Breast epithelium (tissue), 4 donors: Measurements from ENCODE around the gene HELZ2. TPM values are rescaled to one million over a fixed set of nuclear protein-coding genes. Genes with fewer than 3 reads are reported as not detected.
"Not testable (repeated sequence)": the region's sequence is repeated elsewhere in the genome, so short reads cannot be mapped to it uniquely, and the experiment has no call there.

Source experiments
- DNase-seq, 2 donors: peaks; one replicate each; pipeline ENCODE4 v3.0.0-alpha.2; 2019; ENCODE audit warnings: low spot score in 2 of 2
- H3K27ac ChIP-seq, 2 donors: fragments of 200-600 bp; sonication (generic) in 1 of 2; one replicate each; pipeline ENCODE4 v1.5.1; 2016 to 2019; ENCODE audit warnings: mild to moderate bottlenecking in 1 of 2
- H3K27me3 ChIP-seq, 2 donors: fragments of 200-600 bp; sonication (generic) in 1 of 2; one replicate each; pipeline versions ENCODE4 v1.5.1 to v1.6.0; 2017 to 2019; ENCODE audit warnings: control low read depth in 1 of 2, mild to moderate bottlenecking in 1 of 2
- H3K36me3 ChIP-seq: fragments of 200-600 bp; one replicate; pipeline ENCODE4 v1.5.1; 2019
- H3K4me1 ChIP-seq, 2 donors: fragments of 200-600 bp; sonication (generic); one replicate each; pipeline ENCODE4 v1.5.1; 2016 to 2019; ENCODE audit warnings: control low read depth in 1 of 2
- H3K4me3 ChIP-seq, 3 donors: fragments of 200-600 bp; sonication (generic); 1 replicate in 2 of 3; 2 replicates in 1 of 3; pipeline ENCODE4 v1.5.1; 2016 to 2019; ENCODE audit warnings: mild to moderate bottlenecking in 3 of 3, moderate library complexity in 2 of 3
- H3K9me3 ChIP-seq, 2 donors: fragments of 200-600 bp; sonication (generic) in 1 of 2; one replicate each; pipeline ENCODE4 v1.5.1; 2016 to 2019; ENCODE audit warnings: control low read depth in 1 of 2
- POLR2A ChIP-seq: fragments of 450-650 bp; IDR thresholded peaks from one replicate; pipeline ENCODE4 v1.6.1; 2016; ENCODE audit warnings: antibody characterized with exemption, mild to moderate bottlenecking, moderate library complexity
- POLR2AphosphoS5 ChIP-seq, 3 donors: sonication (generic); formaldehyde crosslinking; IDR thresholded peaks; one replicate each; pipeline ENCODE4 v1.6.1; 2017; ENCODE audit warnings: antibody characterized with exemption in 3 of 3
- intact Hi-C: fragments of 100-400 bp; cut with DNase I; formaldehyde crosslinking; loops from one replicate; pipeline ENCODE4 v1.15.1; 2023; ENCODE audit warnings: low total_unique reads
- total RNA-seq, 3 donors: library from RNA; depleted of rRNA; stranded (reverse); fragments of >200 nt; gene quantifications; one replicate each; pipeline ENCODE4 v1.1.0, GENCODE V29; 2016
- TF ChIP-seq, protein P1 (sequence below), 3 donors: fragments of 450-650 bp; IDR thresholded peaks; one replicate each; pipeline ENCODE4 v1.5.1; 2016 to 2017; ENCODE audit warnings: antibody characterized with exemption in 3 of 3, mild to moderate bottlenecking in 3 of 3, moderate library complexity in 3 of 3

Gene HELZ2
- total RNA-seq, 3 donors from 2014 or later, result 9.9 to 22.6 (median 20.3) TPM

DNA sequence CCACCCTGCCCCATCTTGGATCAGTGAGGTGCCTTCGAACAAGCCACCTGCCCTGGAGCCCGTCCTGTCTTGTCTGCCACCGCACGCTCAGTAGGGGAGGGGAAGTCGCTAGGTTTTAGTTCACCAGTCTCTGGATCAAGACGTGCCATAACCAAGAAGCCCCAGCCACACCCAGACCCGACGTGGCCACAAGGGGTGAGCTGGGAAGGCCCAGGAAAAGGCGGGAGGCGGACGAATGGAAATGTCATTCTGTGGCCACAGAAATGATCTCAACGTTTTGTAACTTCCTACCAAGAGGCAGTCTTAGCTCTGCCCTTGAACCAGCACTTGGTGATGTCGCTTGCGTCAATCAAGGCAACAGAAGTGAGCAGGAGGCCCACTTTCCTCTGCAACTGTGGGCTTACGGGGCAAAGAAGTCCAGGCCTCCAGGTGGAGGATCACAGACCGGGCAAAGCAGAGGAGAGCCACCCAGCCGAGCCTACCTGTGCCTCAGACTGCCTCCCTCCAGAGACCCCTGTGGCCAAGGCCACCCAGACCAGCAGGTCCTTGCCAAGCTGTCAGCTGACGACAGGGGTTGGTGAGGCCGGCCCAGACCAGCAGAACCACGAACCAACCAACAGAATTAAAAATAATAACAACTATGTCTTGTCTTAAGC lies 38.4 kb upstream of the HELZ2 start:
- intact Hi-C loops, result no loop called here
- TF ChIP-seq POLR2A, result no peak
- H3K4me1 ChIP-seq, result no peaks in the 10 kb centered on the region
- no peaks in the 10 kb centered on the region for H3K27me3 ChIP-seq
- H3K27ac ChIP-seq, result no peak overlapping the region
- no peak for DNase-seq
- no peaks in the 10 kb centered on the region for H3K36me3 ChIP-seq
- no peak overlapping the region for H3K4me3 ChIP-seq
- H3K9me3 ChIP-seq, result no peaks in the 10 kb centered on the region

DNA sequence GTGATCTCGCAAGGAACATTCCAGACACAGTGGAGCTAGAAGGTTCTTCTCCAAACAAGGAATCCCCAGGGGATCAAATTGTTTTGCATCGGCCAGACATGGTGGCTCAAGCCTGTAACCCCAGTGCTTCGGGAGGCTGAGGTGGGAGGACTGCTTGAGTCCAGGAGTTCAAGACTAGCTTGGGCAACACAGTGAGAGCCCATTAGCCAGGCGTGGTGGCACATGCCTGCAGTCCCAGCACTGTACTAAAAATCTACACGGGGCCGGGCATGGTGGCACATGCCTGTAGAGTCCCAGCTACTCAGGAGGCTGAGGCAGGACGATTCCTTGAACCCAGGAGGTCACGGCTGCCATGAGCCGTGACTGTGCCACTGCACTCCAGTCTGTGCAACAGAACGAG lies 37.6 kb upstream of the HELZ2 start:
- intact Hi-C loops, result no loop called here
- H3K9me3 ChIP-seq, result no peaks in the 10 kb centered on the region
- no peak overlapping the region for H3K27ac ChIP-seq
- no peak for DNase-seq
- no peaks in the 10 kb centered on the region for H3K27me3 ChIP-seq
- TF ChIP-seq POLR2A (no peak), POLR2AphosphoS5 (IDR thresholded peaks at IDR 0.05) (no peak)
- TF ChIP-seq, protein P1, sequence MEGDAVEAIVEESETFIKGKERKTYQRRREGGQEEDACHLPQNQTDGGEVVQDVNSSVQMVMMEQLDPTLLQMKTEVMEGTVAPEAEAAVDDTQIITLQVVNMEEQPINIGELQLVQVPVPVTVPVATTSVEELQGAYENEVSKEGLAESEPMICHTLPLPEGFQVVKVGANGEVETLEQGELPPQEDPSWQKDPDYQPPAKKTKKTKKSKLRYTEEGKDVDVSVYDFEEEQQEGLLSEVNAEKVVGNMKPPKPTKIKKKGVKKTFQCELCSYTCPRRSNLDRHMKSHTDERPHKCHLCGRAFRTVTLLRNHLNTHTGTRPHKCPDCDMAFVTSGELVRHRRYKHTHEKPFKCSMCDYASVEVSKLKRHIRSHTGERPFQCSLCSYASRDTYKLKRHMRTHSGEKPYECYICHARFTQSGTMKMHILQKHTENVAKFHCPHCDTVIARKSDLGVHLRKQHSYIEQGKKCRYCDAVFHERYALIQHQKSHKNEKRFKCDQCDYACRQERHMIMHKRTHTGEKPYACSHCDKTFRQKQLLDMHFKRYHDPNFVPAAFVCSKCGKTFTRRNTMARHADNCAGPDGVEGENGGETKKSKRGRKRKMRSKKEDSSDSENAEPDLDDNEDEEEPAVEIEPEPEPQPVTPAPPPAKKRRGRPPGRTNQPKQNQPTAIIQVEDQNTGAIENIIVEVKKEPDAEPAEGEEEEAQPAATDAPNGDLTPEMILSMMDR (IDR thresholded peaks at IDR 0.05), result no peak
- H3K36me3 ChIP-seq, result no peaks in the 10 kb centered on the region
- H3K4me3 ChIP-seq, result no peak overlapping the region
- H3K4me1 ChIP-seq, result no peaks in the 10 kb centered on the region

DNA sequence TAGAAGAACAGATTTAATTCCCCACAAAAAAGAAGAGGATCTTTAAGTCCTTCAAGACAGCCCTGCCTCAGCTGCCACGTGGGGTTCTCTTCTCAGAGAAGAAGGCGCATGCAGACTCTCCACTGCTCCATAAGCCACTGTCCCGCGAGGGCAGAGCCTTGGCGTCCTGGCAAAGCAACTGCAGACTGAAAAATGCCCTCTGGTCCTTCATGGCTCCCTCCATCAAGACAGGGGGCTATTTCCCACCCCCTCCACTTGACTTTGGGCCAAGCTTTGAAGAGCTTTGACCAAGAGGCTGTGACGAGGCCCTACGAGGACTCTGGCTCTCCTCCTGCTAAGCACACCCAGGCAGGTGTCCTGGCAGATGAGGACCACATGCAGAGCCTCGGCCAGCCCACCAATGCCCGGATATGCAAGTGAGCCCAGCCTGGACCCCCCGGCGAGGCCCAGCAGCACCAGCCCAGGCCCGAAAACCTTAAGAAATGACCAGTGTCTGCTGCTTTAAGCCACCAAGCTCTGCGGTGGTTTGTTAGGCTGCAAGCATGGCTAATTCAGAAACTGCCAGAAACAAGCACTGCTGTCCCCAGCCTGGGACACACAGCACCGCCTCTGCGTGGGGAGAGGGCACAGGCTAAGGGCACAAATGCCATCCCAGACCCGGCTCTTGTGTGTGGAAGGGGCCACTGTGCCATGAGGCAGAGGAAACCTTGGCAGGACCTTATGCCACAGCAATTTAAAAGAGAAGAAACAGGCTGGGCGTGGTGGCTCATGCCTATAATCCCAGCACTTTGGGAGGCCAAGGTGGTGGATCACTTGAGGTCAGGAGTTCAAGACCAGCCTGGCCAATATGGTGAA lies 36.8 kb upstream of the HELZ2 start:
- Histone ChIP-seq H3K4me3 (no peak overlapping the region), H3K36me3 (no peaks in the 10 kb centered on the region), H3K27ac (no peak overlapping the region), H3K27me3 (no peaks in the 10 kb centered on the region), H3K4me1 (no peaks in the 10 kb centered on the region), H3K9me3 (no peaks in the 10 kb centered on the region)
- DNase-seq, result no peak
- no peak for TF ChIP-seq POLR2A
- TF ChIP-seq, protein P1 (IDR thresholded peaks at IDR 0.05), result no peak
- no peak for TF ChIP-seq POLR2AphosphoS5 (IDR thresholded peaks at IDR 0.05)
- intact Hi-C loops, result no loop called here

DNA sequence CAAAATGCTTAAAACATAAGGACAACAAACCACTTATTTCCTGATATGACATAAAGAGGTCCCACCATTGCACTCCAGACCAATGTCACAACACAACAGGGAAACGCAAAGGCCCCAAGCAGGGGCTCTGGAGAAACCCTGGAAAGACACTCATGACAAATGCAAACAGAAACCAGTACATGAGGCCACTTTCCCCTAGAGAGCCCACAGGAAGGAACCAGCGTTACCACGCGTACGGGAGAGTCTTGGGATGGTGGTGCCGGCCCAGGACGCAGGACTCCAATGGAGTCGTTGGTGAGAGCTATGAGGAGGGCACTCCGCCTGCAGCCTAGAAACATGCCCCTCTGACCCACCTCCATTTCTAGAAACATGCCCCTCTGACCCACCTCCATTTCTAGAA lies 32.6 kb upstream of the HELZ2 start:
- intact Hi-C loops, result no loop called here

DNA sequence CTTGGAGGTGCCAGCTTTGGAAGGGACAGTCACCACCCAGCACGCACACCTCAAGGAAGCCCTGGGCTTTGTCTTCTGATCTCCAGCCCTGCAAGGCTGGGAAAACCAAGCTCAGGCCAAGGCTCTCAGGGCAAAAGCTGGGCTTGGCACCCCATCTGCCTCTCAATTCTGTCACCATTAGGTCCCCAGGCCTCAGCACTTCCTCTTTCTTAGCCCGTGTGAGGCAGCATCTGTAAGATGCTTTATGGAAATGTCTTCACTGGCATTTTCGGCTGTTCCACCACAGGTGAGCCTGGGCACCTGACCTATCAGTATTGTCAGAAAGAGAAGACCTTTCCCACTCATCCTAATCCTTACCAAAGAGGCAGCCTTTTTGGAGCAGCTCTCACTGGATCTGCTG lies 28.3 kb upstream of the HELZ2 start:
- TF ChIP-seq POLR2A (no peak), POLR2AphosphoS5 (IDR thresholded peaks at IDR 0.05) (no peak)
- TF ChIP-seq, protein P1 (IDR thresholded peaks at IDR 0.05), result no peak

More for the DNA sequence above, 32.6 kb upstream of the HELZ2 start:
- H3K4me1 ChIP-seq, result no peaks in the 10 kb centered on the region
- no peak overlapping the region for H3K27ac ChIP-seq
- DNase-seq, result no peak
- TF ChIP-seq POLR2AphosphoS5 (IDR thresholded peaks at IDR 0.05) (no peak), POLR2A (no peak)
- TF ChIP-seq, protein P1 (IDR thresholded peaks at IDR 0.05), result no peak
- H3K36me3 ChIP-seq, result no peaks in the 10 kb centered on the region
- H3K27me3 ChIP-seq, result no peaks in the 10 kb centered on the region
- no peaks in the 10 kb centered on the region for H3K9me3 ChIP-seq
- H3K4me3 ChIP-seq, result no peak overlapping the region

DNA sequence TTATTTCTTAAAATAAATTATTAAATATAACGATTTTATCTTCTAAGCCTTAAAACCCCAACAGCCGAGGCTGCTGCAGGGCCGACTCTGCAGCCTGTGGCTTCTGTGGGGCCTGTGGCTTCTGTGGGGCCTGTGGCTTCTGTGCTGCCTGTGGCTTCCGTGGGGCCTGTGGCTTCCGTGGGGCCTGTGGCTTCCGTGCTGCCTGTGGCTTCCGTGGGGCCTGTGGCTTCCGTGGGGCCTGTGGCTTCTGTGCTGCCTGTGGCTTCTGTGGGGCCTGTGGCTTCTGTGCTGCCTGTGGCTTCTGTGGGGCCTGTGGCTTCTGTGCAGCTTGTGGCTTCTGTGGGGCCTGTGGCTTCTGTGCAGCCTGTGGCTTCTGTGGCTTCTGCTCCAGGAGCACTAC lies 27.6 kb upstream of the HELZ2 start:
- intact Hi-C loops, H3K36me3 ChIP-seq, H3K27me3 ChIP-seq, H3K27ac ChIP-seq, H3K4me3 ChIP-seq, H3K9me3 ChIP-seq, DNase-seq, H3K4me1 ChIP-seq: not testable (repeated sequence)

More for the DNA sequence above, 28.3 kb upstream of the HELZ2 start:
- Histone ChIP-seq H3K27ac (no peak overlapping the region), H3K27me3 (no peaks in the 10 kb centered on the region), H3K4me1 (no peaks in the 10 kb centered on the region), H3K9me3 (no peaks in the 10 kb centered on the region), H3K36me3 (no peaks in the 10 kb centered on the region), H3K4me3 (no peak overlapping the region)
- no peak for DNase-seq
- intact Hi-C loops, result no loop called here
